ENCODE measurements around the gene DNMT3B. TPM values are rescaled to one million over a fixed set of nuclear protein-coding genes. Genes with fewer than 3 reads are reported as not detected.

Gene DNMT3B
- total and polyA plus RNA-seq, 9 of the 15 experiments (the other 6 are each of a cell fraction or from before 2014, with no cell fraction given): 9.3 to 74.8 (median 49.1) TPM

DNA sequence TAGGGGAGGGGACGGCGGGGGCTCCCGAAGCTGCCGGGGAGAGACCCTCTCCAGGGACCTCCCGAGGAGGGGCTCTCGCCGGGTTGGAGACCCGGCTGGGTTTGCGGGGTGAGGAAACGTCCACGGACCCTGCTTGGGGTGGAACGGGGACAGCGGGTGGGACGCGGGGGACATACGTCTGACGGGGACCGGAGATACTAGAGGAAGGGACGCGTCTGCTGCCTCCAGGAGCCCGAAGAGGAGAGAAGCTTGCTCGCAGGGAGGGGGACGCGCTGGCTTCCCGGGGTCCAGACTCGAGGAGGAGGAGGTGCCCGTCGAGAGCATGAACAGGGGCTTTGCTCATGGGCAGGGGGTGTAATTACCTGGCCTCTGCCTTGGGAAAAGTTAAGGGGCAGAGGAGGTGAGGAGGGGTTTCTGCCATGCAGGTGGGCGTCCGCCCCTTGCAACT, 593 bp downstream of the DNMT3B start (continued):
- TF ChIP-seq GTF2A2 (tag; IDR thresholded peaks at IDR 0.05) (no peak), ZNF699 (CRISPR knock-in tag; IDR thresholded peaks at IDR 0.05; ENCODE audit: insufficient replicate concordance) (no peak), RBBP5 (IDR thresholded peaks at IDR 0.05; ENCODE audit: borderline replicate concordance, insufficient read depth, low read length, poor library complexity, severe bottlenecking) (peak; percentile 42), PBX2 (CRISPR knock-in tag; IDR thresholded peaks at IDR 0.05; ENCODE audit: low read depth) (no peak), PBX2 (tag; conservative IDR thresholded peaks at IDR 0.05; ENCODE audit: low read depth) (no peak), ZBTB7A (IDR thresholded peaks at IDR 0.05; ENCODE audit: borderline replicate concordance, control insufficient read depth, low read depth, low read length) (0 out of 2 replicates have a peak, but pooled peaks have one; percentile 31), GTF2E2 (tag; IDR thresholded peaks at IDR 0.05) (peak; percentile 82)
- TF ChIP-seq, protein P1, sequence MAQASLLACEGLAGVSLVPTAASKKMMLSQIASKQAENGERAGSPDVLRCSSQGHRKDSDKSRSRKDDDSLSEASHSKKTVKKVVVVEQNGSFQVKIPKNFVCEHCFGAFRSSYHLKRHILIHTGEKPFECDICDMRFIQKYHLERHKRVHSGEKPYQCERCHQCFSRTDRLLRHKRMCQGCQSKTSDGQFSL (CRISPR knock-in tag; IDR thresholded peaks at IDR 0.05): no peak
- TF ChIP-seq, protein P1 (tag; IDR thresholded peaks at IDR 0.05): peak in 1 of 2 experiments; percentile 38; a peak in 2 of 4 replicates
- TF ChIP-seq, protein P2, sequence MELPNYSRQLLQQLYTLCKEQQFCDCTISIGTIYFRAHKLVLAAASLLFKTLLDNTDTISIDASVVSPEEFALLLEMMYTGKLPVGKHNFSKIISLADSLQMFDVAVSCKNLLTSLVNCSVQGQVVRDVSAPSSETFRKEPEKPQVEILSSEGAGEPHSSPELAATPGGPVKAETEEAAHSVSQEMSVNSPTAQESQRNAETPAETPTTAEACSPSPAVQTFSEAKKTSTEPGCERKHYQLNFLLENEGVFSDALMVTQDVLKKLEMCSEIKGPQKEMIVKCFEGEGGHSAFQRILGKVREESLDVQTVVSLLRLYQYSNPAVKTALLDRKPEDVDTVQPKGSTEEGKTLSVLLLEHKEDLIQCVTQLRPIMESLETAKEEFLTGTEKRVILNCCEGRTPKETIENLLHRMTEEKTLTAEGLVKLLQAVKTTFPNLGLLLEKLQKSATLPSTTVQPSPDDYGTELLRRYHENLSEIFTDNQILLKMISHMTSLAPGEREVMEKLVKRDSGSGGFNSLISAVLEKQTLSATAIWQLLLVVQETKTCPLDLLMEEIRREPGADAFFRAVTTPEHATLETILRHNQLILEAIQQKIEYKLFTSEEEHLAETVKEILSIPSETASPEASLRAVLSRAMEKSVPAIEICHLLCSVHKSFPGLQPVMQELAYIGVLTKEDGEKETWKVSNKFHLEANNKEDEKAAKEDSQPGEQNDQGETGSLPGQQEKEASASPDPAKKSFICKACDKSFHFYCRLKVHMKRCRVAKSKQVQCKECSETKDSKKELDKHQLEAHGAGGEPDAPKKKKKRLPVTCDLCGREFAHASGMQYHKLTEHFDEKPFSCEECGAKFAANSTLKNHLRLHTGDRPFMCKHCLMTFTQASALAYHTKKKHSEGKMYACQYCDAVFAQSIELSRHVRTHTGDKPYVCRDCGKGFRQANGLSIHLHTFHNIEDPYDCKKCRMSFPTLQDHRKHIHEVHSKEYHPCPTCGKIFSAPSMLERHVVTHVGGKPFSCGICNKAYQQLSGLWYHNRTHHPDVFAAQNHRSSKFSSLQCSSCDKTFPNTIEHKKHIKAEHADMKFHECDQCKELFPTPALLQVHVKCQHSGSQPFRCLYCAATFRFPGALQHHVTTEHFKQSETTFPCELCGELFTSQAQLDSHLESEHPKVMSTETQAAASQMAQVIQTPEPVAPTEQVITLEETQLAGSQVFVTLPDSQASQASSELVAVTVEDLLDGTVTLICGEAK (IDR thresholded peaks at IDR 0.05): peak; percentile 57; the same call in 1 of the 2 replicates
- TF ChIP-seq, protein P2 (CRISPR knock-in tag; IDR thresholded peaks at IDR 0.05): no peak

All from K562 (cell line).